ENCODE results near the gene FAU. TPM values are rescaled to one million over a fixed set of nuclear protein-coding genes. Genes with fewer than 3 reads are reported as not detected.

Gene FAU
- total and polyA plus RNA-seq, 9 of the 15 experiments (the other 6 are each of a cell fraction or from before 2014, with no cell fraction given): 433 to 1,827 (median 942) TPM

DNA sequence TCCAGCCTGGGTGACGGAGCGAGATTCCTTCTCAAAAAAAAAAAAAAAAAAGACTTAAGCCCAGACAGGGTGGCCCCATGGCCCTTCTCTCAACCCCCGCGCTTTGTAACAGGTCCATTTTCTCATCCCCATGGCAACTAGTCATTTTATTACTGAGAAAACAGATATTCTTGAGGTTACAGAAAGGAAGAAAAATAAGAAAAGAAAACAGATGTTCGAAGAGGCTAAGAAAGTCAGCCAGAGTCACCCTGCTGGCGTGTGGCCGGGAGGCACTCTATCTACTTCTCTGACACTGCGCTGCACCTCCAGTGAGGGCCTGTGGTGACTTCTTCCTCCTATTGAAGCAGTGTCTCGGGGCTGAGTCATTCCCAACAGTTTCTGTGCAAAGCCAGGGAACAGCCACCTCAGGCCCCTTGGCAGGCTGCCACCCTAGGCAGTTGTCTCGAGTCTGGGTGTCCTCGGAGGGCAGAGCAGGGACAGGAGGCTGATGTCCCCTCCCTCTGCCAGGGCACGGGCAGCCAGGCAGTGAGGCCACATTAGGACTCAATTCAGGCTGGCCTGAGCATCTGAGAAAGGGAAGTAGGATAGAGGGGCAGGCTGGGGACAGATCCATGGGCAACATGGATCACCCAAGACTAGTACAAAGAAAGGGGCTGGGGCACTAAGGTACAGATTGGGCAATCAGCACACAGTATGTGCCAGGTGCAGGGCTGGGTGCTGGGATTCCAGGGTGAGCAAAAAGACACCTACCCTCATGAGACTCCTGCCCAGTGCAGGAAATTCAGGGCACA, 28.8 kb upstream of the FAU start (continued):
- TF ChIP-seq, protein P1, sequence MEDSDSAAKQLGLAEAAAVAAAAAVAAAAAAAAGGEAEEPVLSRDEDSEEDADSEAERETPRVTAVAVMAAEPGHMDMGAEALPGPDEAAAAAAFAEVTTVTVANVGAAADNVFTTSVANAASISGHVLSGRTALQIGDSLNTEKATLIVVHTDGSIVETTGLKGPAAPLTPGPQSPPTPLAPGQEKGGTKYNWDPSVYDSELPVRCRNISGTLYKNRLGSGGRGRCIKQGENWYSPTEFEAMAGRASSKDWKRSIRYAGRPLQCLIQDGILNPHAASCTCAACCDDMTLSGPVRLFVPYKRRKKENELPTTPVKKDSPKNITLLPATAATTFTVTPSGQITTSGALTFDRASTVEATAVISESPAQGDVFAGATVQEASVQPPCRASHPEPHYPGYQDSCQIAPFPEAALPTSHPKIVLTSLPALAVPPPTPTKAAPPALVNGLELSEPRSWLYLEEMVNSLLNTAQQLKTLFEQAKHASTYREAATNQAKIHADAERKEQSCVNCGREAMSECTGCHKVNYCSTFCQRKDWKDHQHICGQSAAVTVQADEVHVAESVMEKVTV (CRISPR knock-in tag; IDR thresholded peaks at IDR 0.05): no peak
- TF ChIP-seq, protein P2, sequence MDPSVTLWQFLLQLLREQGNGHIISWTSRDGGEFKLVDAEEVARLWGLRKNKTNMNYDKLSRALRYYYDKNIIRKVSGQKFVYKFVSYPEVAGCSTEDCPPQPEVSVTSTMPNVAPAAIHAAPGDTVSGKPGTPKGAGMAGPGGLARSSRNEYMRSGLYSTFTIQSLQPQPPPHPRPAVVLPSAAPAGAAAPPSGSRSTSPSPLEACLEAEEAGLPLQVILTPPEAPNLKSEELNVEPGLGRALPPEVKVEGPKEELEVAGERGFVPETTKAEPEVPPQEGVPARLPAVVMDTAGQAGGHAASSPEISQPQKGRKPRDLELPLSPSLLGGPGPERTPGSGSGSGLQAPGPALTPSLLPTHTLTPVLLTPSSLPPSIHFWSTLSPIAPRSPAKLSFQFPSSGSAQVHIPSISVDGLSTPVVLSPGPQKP (CRISPR knock-in tag; IDR thresholded peaks at IDR 0.05): no peak
- TF ChIP-seq, protein P3, sequence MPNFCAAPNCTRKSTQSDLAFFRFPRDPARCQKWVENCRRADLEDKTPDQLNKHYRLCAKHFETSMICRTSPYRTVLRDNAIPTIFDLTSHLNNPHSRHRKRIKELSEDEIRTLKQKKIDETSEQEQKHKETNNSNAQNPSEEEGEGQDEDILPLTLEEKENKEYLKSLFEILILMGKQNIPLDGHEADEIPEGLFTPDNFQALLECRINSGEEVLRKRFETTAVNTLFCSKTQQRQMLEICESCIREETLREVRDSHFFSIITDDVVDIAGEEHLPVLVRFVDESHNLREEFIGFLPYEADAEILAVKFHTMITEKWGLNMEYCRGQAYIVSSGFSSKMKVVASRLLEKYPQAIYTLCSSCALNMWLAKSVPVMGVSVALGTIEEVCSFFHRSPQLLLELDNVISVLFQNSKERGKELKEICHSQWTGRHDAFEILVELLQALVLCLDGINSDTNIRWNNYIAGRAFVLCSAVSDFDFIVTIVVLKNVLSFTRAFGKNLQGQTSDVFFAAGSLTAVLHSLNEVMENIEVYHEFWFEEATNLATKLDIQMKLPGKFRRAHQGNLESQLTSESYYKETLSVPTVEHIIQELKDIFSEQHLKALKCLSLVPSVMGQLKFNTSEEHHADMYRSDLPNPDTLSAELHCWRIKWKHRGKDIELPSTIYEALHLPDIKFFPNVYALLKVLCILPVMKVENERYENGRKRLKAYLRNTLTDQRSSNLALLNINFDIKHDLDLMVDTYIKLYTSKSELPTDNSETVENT (CRISPR knock-in tag; IDR thresholded peaks at IDR 0.05): 0 out of 2 replicates have a peak, but pooled peaks have one; percentile 7
- TF ChIP-seq EHMT2 (IDR thresholded peaks at IDR 0.05): no peak
- TF ChIP-seq L3MBTL2 (IDR thresholded peaks at IDR 0.05): peak; percentile 38; the same call in 1 of the 2 replicates
- no peak for TF ChIP-seq SAFB (IDR thresholded peaks at IDR 0.05; ENCODE audit: borderline replicate concordance, low read depth, low read length)
- no peak for TF ChIP-seq EWSR1 (IDR thresholded peaks at IDR 0.05; ENCODE audit: borderline replicate concordance, low read depth, partially characterized antibody)
- no peak for TF ChIP-seq SMARCA5 (IDR thresholded peaks at IDR 0.05)
- TF ChIP-seq KLF13 (tag; IDR thresholded peaks at IDR 0.05; ENCODE audit: borderline replicate concordance, low read depth): no peak
- TF ChIP-seq POLR2AphosphoS2 (IDR thresholded peaks at IDR 0.05; ENCODE audit: low read length): no peak
- no peak for TF ChIP-seq CAMTA2 (CRISPR knock-in tag; conservative IDR thresholded peaks at IDR 0.05)
- TF ChIP-seq, protein P4, sequence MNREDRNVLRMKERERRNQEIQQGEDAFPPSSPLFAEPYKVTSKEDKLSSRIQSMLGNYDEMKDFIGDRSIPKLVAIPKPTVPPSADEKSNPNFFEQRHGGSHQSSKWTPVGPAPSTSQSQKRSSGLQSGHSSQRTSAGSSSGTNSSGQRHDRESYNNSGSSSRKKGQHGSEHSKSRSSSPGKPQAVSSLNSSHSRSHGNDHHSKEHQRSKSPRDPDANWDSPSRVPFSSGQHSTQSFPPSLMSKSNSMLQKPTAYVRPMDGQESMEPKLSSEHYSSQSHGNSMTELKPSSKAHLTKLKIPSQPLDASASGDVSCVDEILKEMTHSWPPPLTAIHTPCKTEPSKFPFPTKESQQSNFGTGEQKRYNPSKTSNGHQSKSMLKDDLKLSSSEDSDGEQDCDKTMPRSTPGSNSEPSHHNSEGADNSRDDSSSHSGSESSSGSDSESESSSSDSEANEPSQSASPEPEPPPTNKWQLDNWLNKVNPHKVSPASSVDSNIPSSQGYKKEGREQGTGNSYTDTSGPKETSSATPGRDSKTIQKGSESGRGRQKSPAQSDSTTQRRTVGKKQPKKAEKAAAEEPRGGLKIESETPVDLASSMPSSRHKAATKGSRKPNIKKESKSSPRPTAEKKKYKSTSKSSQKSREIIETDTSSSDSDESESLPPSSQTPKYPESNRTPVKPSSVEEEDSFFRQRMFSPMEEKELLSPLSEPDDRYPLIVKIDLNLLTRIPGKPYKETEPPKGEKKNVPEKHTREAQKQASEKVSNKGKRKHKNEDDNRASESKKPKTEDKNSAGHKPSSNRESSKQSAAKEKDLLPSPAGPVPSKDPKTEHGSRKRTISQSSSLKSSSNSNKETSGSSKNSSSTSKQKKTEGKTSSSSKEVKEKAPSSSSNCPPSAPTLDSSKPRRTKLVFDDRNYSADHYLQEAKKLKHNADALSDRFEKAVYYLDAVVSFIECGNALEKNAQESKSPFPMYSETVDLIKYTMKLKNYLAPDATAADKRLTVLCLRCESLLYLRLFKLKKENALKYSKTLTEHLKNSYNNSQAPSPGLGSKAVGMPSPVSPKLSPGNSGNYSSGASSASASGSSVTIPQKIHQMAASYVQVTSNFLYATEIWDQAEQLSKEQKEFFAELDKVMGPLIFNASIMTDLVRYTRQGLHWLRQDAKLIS (CRISPR knock-in tag; IDR thresholded peaks at IDR 0.05): no peak
- TF ChIP-seq, protein P5, sequence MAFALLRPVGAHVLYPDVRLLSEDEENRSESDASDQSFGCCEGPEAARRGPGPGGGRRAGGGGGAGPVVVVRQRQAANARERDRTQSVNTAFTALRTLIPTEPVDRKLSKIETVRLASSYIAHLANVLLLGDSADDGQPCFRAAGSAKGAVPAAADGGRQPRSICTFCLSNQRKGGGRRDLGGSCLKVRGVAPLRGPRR (CRISPR knock-in tag; IDR thresholded peaks at IDR 0.05): no peak
- TF ChIP-seq PHTF2 (CRISPR knock-in tag; IDR thresholded peaks at IDR 0.05): no peak
- TF ChIP-seq SMARCA4 (IDR thresholded peaks at IDR 0.05): peak; percentile 81; the same call in 1 of the 2 replicates
- no peak for TF ChIP-seq HDAC3 (IDR thresholded peaks at IDR 0.05; ENCODE audit: borderline replicate concordance, partially characterized antibody)
- peak; percentile 57 for TF ChIP-seq SMAD4 (CRISPR knock-in tag; conservative IDR thresholded peaks at IDR 0.05)
- TF ChIP-seq HNRNPK (IDR thresholded peaks at IDR 0.05; ENCODE audit: low read depth, low read length, poor library complexity, severe bottlenecking): no peak
- TF ChIP-seq PTTG1 (tag; IDR thresholded peaks at IDR 0.05; ENCODE audit: low read depth): no peak
